ENCODE data around the gene MB.

DNA sequence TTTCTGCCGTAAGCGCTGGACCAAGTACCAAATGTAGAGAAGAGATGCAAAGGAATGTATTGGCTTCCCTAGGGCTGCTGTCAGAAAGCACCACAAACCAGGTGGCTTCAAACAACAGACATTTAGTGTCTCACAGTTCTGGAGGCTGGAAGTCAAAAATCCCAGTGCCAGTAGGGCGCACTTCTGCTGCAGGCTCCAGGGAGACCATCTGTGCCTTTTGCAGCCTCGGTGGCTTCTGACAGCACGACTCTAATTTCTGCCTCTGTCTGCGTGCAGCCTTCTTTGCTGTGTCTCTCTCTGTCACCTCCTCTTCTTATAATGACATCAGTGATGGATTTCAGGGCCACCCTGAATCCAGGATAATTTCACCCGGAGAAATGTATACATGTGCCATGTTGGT lies 34.0 kb upstream of the MB start:
- TF ChIP-seq, protein P1, sequence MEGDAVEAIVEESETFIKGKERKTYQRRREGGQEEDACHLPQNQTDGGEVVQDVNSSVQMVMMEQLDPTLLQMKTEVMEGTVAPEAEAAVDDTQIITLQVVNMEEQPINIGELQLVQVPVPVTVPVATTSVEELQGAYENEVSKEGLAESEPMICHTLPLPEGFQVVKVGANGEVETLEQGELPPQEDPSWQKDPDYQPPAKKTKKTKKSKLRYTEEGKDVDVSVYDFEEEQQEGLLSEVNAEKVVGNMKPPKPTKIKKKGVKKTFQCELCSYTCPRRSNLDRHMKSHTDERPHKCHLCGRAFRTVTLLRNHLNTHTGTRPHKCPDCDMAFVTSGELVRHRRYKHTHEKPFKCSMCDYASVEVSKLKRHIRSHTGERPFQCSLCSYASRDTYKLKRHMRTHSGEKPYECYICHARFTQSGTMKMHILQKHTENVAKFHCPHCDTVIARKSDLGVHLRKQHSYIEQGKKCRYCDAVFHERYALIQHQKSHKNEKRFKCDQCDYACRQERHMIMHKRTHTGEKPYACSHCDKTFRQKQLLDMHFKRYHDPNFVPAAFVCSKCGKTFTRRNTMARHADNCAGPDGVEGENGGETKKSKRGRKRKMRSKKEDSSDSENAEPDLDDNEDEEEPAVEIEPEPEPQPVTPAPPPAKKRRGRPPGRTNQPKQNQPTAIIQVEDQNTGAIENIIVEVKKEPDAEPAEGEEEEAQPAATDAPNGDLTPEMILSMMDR (IDR thresholded peaks at IDR 0.05) = no peak
- TF ChIP-seq EZH2 (IDR thresholded peaks at IDR 0.05) = no peak
- no peak for TF ChIP-seq EZH2phosphoT487 (IDR thresholded peaks at IDR 0.05)
